SH-SY5Y (cell line): ENCODE measurements around the gene NOTUM.

ENCODE experiments used
- GATA2 ChIP-seq: IDR thresholded peaks from 2 replicates; pipeline ENCODE4 v1.6.1; 2011; ENCODE audit warnings: mild to moderate bottlenecking, low read depth, low read length
- GATA3 ChIP-seq: IDR thresholded peaks from 2 replicates; pipeline ENCODE4 v1.6.1; 2011; ENCODE audit warnings: low read depth, mild to moderate bottlenecking, low read length, moderate library complexity

GRCh38 chr17:81958633-81959342 lies 2.2 kb downstream of the NOTUM start:
- TF ChIP-seq GATA2 = no peak
- no peak for TF ChIP-seq GATA3
